Adrenal gland (tissue), 12 donors: Measurements from ENCODE around the gene GRAMD1A. TPM values are rescaled to one million over a fixed set of nuclear protein-coding genes. Genes with fewer than 3 reads are reported as not detected.

Experiments used
- DNase-seq, 7 donors: peaks; one replicate each; pipeline ENCODE4 v3.0.0-alpha.2; 2019 to 2020
- H3K27ac ChIP-seq, 5 donors: fragments of 200-600 bp; sonication (generic) in 4 of 5; 1 replicate in 3 of 5; 2 replicates in 2 of 5; pipeline versions ENCODE4 v1.5.1 to v1.8.0; 2016 to 2020; ENCODE audit warnings: mild to moderate bottlenecking in 1 of 5
- H3K27me3 ChIP-seq: fragments of 200-600 bp; 2 replicates; pipeline ENCODE4 v1.8.0; 2021
- H3K36me3 ChIP-seq, 2 donors: fragments of 200-600 bp; replicated peaks in 1 of 2; 1 replicate in 1 of 2; 2 replicates in 1 of 2; pipeline versions ENCODE4 v1.5.1 to v1.8.0; 2018 to 2022
- H3K4me1 ChIP-seq, 2 donors: fragments of 200-600 bp; replicated peaks in 1 of 2; 1 replicate in 1 of 2; 2 replicates in 1 of 2; pipeline versions ENCODE4 v1.5.1 to v1.8.0; 2018 to 2021
- H3K4me3 ChIP-seq, 4 donors: fragments of 200-600 bp; sonication (generic) in 3 of 4; one replicate each; pipeline ENCODE4 v1.5.1; 2016 to 2018
- H3K9me3 ChIP-seq, 3 donors: fragments of 200-600 bp; sonication (generic) in 1 of 3; replicated peaks in 1 of 3; 1 replicate in 2 of 3; 2 replicates in 1 of 3; pipeline versions ENCODE4 v1.5.1 to v1.8.0; 2016 to 2021
- CTCF ChIP-seq, 6 experiments: fragments of 450-650 bp in 4 of 6; fragments of 200-600 bp in 2 of 6; sonication (generic) in 1 of 6; IDR thresholded peaks; 1 replicate in 5 of 6; 2 replicates in 1 of 6; pipeline versions ENCODE4 v1.5.1 to v1.8.0; 2016 to 2021; ENCODE audit warnings: antibody characterized with exemption in 6 of 6, mild to moderate bottlenecking in 2 of 6, moderate library complexity in 1 of 6
- POLR2A ChIP-seq, 2 donors: fragments of 450-650 bp; IDR thresholded peaks; one replicate each; pipeline ENCODE4 v1.6.1; 2017; ENCODE audit warnings: antibody characterized with exemption in 2 of 2, mild to moderate bottlenecking in 2 of 2, moderate library complexity in 1 of 2
- WGBS, 4 donors: extraction: QIAGEN DNeasy Blood & Tissue Kit in 2 of 4; methylation state at CpG; one replicate each; pipeline versions ENCODE4 v1.1.5 to v1.1.7; 2013 to 2017; 5-methylcytosine and 5-hydroxymethylcytosine counted together
- intact Hi-C, 2 donors: fragments of 100-400 bp; cut with DNase I; formaldehyde crosslinking; loops; one replicate each; pipeline versions ENCODE4 v1.14.1 to v1.15.0; 2022 to 2023
- polyA plus RNA-seq, 3 donors: library from polyadenylated mRNA; stranded (reverse); fragments of 200-250 nt in 2 of 3; fragments of 350-450 nt in 1 of 3; fragmentation: Illumina TruSeq in 1 of 3; extraction: RNeasy Lipid Tissue Mini Kit (QIAGEN cat#74804) in 1 of 3; gene quantifications; one replicate each; pipeline ENCODE4 v1.2.3, GENCODE V29; 2013 to 2014
- total RNA-seq, 9 donors: library from RNA; depleted of rRNA in 4 of 9; stranded (reverse); fragments of >200 nt in 4 of 9; fragments of 120-200 nt in 1 of 9; fragmentation: NEBNext Ultra II Directional in 1 of 9; extraction: Animal tissue kit (Norgen Biotek cat#: 25700) in 1 of 9; gene quantifications; one replicate each; pipeline versions ENCODE4 v1.1.0 to v1.2.4, GENCODE V29; 2013 to 2023
- donor health status: healthy with polysubstance abuse.
- donor health status: Bipolar disorder and iron deficiency.
- donor health status: DM: yes; HTN: yes; CAD: no.
- donor health status: DM: no; HTN: no; CAD: no.
- donor health status: DM: no; HTN: no; CAD: no.
- donor health status: DM: yes; HTN: yes; CAD: no.

Gene GRAMD1A
- total and polyA plus RNA-seq, 12 donors = 31.2 to 125 (median 77.2) TPM

- H3K36me3 ChIP-seq = no peaks in the 10 kb centered on the region
Observed at GRCh38 chr19:35066121-35066520, 66.0 kb downstream of the GRAMD1A start.

GRCh38 chr19:35066691-35067563, 66.8 kb downstream of the GRAMD1A start:
- H3K4me1 ChIP-seq = no peaks in the 10 kb centered on the region
- TF ChIP-seq POLR2A (IDR thresholded peaks at IDR 0.05) (no peak), CTCF (IDR thresholded peaks at IDR 0.05) (peak; percentile 81 to 91 (median 86))
- 18 to 23% (median 21%) methylated on average over 13 to 14 of the region's 14 CpGs for WGBS, 4 donors
- H3K4me3 ChIP-seq = no peak overlapping the region
- DNase-seq = peak; percentile 81 to 91 (median 85)
- intact Hi-C loops = loop anchor here in 1 of 2 donors (10.0 kb wide), 1 partner anchor 68 kb away; the partner anchor contains the start of genes FXYD1 and LGI4
- H3K27me3 ChIP-seq = no peaks in the 10 kb centered on the region
- no peaks in the 10 kb centered on the region for H3K9me3 ChIP-seq
- H3K27ac ChIP-seq = no peak overlapping the region
- H3K36me3 ChIP-seq = no peaks in the 10 kb centered on the region

More at GRCh38 chr19:35066121-35066520, 66.0 kb downstream of the GRAMD1A start:
- Histone ChIP-seq H3K27me3 (no peaks in the 10 kb centered on the region), H3K4me1 (no peaks in the 10 kb centered on the region), H3K4me3 (no peak overlapping the region), H3K9me3 (no peaks in the 10 kb centered on the region), H3K27ac (no peak overlapping the region)
- no peak for TF ChIP-seq CTCF (IDR thresholded peaks at IDR 0.05)
- no peak for TF ChIP-seq POLR2A (IDR thresholded peaks at IDR 0.05)
- intact Hi-C loops = loop anchor here in 1 of 2 donors (10.0 kb wide), 1 partner anchor 69 kb away; the partner anchor contains the start of genes FXYD1 and LGI4
- 76 to 91% (median 85%) methylated on average over 15 of the region's 15 CpGs for WGBS, 4 donors
- no peak for DNase-seq

GRCh38 chr19:35068941-35069634, 69.0 kb downstream of the GRAMD1A start:
- intact Hi-C loops = loop anchor here in 1 of 2 donors (10.0 kb wide), 1 partner anchor 66 kb away; the partner anchor contains the start of genes FXYD1 and LGI4
- Histone ChIP-seq H3K27ac (no peak overlapping the region), H3K4me3 (no peak overlapping the region), H3K36me3 (no peaks in the 10 kb centered on the region), H3K4me1 (no peaks in the 10 kb centered on the region), H3K9me3 (no peaks in the 10 kb centered on the region), H3K27me3 (no peaks in the 10 kb centered on the region)
- TF ChIP-seq POLR2A (IDR thresholded peaks at IDR 0.05) = no peak
- TF ChIP-seq CTCF (IDR thresholded peaks at IDR 0.05) = no peak
- DNase-seq = no peak
- WGBS, 4 donors = 68 to 80% (median 69%) methylated on average over 10 of the region's 10 CpGs

- no peaks in the 10 kb centered on the region for H3K27me3 ChIP-seq
- 79 to 93% (median 82%) methylated on average over 1 of the region's 1 CpG for WGBS, 4 donors
- TF ChIP-seq POLR2A (IDR thresholded peaks at IDR 0.05) (no peak), CTCF (IDR thresholded peaks at IDR 0.05) (no peak)
- DNase-seq = no peak
- intact Hi-C loops = loop anchor here in 1 of 2 donors (10.0 kb wide), 1 partner anchor 65 kb away; the partner anchor contains the start of genes FXYD1 and LGI4
- H3K9me3 ChIP-seq = no peaks in the 10 kb centered on the region
- no peak overlapping the region for H3K27ac ChIP-seq
- H3K36me3 ChIP-seq = no peaks in the 10 kb centered on the region
- no peak overlapping the region for H3K4me3 ChIP-seq
- no peaks in the 10 kb centered on the region for H3K4me1 ChIP-seq
Observed at GRCh38 chr19:35069696-35070095, 69.6 kb downstream of the GRAMD1A start.
